GM12801 (cell line): ENCODE data around the gene BTBD17.

Experiments used
- TF ChIP-seq, protein P1 (sequence below): IDR thresholded peaks from one replicate; pipeline ENCODE4 v1.5.1; 2011; ENCODE audit warnings: control low read depth; ENCODE audit not compliant: insufficient read length; ENCODE audit errors: extremely low read depth

The BTBD17 gene

DNA sequence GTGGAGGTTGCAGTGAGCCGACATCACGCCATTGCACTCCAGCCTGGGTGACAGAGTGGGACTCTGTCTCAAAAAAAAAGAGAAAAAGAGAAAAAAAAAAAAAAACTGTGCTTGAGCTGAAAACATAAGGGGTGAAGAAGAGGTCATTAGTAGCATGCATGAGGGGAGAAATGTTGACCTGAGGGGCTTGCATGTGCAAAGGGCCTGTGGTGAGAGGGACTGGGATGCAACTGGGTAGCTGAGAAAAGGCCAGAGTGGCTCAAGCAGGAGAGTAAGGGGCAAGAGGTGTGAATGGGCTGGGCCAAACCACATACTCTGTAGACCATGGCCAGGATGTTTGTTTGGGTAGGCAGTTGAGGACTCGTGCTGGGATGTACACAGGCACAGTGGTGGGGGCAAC is 32.3 kb downstream of the BTBD17 start:
- TF ChIP-seq, protein P1, sequence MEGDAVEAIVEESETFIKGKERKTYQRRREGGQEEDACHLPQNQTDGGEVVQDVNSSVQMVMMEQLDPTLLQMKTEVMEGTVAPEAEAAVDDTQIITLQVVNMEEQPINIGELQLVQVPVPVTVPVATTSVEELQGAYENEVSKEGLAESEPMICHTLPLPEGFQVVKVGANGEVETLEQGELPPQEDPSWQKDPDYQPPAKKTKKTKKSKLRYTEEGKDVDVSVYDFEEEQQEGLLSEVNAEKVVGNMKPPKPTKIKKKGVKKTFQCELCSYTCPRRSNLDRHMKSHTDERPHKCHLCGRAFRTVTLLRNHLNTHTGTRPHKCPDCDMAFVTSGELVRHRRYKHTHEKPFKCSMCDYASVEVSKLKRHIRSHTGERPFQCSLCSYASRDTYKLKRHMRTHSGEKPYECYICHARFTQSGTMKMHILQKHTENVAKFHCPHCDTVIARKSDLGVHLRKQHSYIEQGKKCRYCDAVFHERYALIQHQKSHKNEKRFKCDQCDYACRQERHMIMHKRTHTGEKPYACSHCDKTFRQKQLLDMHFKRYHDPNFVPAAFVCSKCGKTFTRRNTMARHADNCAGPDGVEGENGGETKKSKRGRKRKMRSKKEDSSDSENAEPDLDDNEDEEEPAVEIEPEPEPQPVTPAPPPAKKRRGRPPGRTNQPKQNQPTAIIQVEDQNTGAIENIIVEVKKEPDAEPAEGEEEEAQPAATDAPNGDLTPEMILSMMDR, result no peak

DNA sequence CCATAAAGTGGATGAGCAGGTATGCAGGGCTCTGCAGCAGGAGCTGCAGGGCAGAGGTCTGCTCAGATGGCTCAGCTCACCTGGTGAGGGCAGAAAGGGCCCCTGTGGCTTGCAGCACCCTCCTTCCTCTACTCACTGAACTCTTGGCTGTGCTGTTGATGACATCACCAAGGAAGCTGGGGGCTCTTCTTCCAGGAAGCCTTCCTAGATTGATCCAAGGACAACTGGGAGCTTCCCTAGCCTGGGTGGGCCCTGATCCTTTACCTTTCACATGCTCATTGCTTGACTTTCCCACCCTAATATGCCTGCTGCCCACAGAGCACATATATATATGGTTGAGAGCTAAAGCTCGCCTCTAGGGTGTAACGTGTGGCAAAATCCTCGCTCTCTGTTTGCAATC is 33.2 kb downstream of the BTBD17 start:
- TF ChIP-seq, protein P1, result no peak

DNA sequence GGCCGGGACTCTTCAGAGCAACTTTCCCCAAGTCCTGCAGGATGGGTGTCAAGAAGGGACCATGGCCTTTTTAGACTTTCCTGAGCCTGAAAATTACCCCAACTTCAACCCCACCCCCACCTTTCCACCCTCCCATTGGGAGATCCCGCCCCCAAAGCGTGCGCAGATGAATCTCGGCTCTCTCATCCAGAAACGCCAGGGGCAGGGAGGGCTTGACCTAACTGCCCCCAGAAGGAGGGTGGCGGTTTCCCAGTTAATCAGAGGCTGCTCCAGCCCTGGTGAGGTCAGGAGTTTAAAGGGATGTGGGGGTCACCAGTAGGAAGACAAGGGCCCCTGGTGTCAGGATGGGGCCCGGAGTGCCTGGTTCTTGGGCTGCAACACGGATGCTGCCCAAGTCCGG is 35.2 kb downstream of the BTBD17 start:
- TF ChIP-seq, protein P1, result no peak

DNA sequence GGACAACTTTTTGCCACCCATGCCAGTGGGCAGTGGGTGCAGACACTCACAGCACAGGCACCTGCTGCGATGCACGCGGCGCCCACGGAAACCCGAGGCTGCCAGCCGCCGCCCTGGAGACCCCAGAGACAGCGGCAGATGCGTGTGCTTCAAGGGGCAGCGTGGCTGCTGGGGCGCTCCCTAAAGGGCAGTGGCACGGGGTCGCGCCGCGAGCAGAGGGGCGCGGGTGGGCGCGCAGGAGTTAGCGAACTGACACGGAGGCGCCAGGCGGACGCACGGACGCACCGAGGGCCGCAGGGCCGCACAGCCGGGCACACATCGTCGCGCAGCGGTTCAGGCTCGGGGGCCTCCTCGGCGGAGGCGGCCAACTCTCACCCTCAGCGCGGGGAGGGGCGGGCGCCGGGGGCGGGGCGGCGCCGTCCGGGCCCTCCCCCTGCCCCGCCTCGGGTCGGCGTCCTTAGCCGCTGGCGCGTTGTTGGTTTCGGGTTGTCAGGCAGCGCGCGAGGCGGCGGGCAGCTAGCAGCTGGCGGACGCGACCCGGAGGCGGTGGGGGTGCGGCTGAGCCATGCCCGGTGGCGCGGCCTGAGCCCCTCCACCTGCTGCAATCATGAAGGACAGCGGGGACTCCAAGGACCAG is 35.8 kb downstream of the BTBD17 start, which contains the start of gene KIF19:
Gene KIF19, plus strand, starts transcription at position 484 of the 637 bp plus-strand sequence. Its CDS starts 124 bp downstream, at position 608.
- TF ChIP-seq, protein P1, result no peak

DNA sequence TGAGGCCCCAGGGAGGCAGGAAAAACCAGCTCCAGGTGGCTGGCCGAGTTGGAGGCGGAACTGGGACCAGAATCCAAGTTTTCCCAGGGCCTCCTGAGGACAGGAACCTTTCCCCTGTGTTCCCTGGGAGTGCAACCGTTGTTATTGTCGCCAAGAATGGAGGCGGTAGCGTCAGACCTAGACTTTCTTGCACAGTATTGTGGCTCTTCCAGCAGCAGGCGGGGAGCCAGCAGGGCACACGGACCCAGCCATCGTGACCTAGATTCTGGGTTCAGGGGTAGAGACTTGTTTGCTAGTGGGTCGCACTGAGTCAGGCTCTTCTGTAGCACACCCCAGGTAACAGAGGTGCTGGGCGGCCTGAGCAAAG is 36.3 kb downstream of the BTBD17 start:
- TF ChIP-seq, protein P1, result no peak

DNA sequence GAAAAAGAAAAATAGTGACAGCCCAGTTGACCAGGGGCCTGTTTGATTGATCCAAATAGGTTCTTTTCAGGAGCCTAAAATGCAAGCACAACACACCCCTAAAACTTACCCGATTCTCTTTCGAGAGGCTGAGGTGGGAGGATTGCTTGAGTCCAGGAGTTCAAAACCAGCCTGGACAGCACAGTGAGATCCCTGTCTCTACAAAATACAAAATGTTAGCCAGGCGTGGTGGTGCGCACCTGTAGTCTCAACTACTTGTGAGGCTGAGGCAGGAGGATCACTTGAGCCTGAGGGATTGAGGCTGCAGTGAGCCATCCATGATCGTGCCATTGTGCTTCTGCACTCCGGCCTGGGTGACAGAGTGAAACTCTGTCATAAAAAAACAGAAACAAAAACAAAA is 37.1 kb downstream of the BTBD17 start:
- TF ChIP-seq, protein P1, result no peak

DNA sequence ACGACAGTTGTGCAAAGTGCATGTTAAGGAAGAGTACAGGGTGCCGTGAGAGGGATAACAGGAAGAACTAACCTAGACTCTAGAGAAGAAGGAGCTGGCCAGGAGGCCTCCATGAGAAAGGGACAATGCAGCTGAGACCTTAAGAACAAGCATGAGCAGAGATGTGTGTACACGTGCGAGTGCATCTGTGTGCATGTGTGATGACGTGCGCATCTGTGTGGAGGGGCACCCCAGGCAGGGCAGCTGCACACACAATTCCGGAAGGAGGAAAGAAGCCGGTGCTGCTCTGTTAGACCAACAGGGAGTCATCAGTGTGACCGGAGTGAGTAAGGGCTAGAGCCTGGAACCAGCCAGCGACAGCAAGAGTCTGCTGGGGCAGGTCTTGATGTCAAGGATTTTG is 43.3 kb downstream of the BTBD17 start:
- TF ChIP-seq, protein P1, result no peak
